NOMO-1 (cell line): ENCODE data around the gene GFI1.
"Not testable (repeated sequence)": the region's sequence is repeated elsewhere in the genome, so short reads cannot be mapped to it uniquely, and the experiment has no call there.

Experiments
- DNase-seq, 2 experiments: peaks; one replicate each; lab custom pipeline; 2025; ENCODE audit not compliant: unreplicated experiment in 2 of 2; lab: John Stamatoyannopoulos, UW

GFI1 gene

GRCh38 chr1:92466683-92467352 is 19.9 kb downstream of the GFI1 start:
- peak in 1 of 2 experiments; percentile 61 for DNase-seq

GRCh38 chr1:92465256-92465647 is 21.5 kb downstream of the GFI1 start:
- DNase-seq, result no peak

GRCh38 chr1:92464588-92465255 is 22.0 kb downstream of the GFI1 start:
- DNase-seq, result no peak

- DNase-seq, result peak; percentile 81 to 93
These were observed 25.2 kb downstream of the GFI1 start for GRCh38 chr1:92461364-92462097.

- peak; percentile 80 to 98 for DNase-seq
These were observed 26.8 kb downstream of the GFI1 start for GRCh38 chr1:92459871-92460320.

- DNase-seq, result peak in 1 of 2 experiments; percentile 43
These were observed 28.6 kb downstream of the GFI1 start for GRCh38 chr1:92458146-92458545.

- no peak for DNase-seq
These were observed 38.7 kb downstream of the GFI1 start for GRCh38 chr1:92447976-92448375.

GRCh38 chr1:92447033-92447681 is 39.6 kb downstream of the GFI1 start:
- DNase-seq, result no peak

- no peak for DNase-seq
These were observed 40.2 kb downstream of the GFI1 start for GRCh38 chr1:92446546-92446945.

- no peak for DNase-seq
These were observed 40.9 kb downstream of the GFI1 start for GRCh38 chr1:92445865-92446264.

- no peak for DNase-seq
These were observed 42.4 kb downstream of the GFI1 start for GRCh38 chr1:92444351-92444750.

GRCh38 chr1:92443893-92444292 is 42.8 kb downstream of the GFI1 start:
- DNase-seq, result no peak

- no peak for DNase-seq
These were observed 44.4 kb downstream of the GFI1 start for GRCh38 chr1:92442351-92442750.

GRCh38 chr1:92441697-92442342 is 44.9 kb downstream of the GFI1 start:
- DNase-seq, result no peak

GRCh38 chr1:92441316-92441696 is 45.4 kb downstream of the GFI1 start:
- no peak for DNase-seq

GRCh38 chr1:92439291-92439690 is 47.4 kb downstream of the GFI1 start:
- DNase-seq, result no peak

GRCh38 chr1:92434572-92434971 is 52.2 kb downstream of the GFI1 start:
- DNase-seq, result not testable (repeated sequence)

GRCh38 chr1:92430030-92430429 is 56.7 kb downstream of the GFI1 start:
- no peak for DNase-seq

- no peak for DNase-seq
These were observed 61.1 kb downstream of the GFI1 start for GRCh38 chr1:92425617-92426016.
